GM04503 (cell line): ENCODE measurements around the gene C1orf226.

Experiments
- DNase-seq: peaks from one replicate; pipeline ENCODE4 v3.0.0-alpha.2; 2012; ENCODE audit warnings: low read depth

The C1orf226 gene

DNA sequence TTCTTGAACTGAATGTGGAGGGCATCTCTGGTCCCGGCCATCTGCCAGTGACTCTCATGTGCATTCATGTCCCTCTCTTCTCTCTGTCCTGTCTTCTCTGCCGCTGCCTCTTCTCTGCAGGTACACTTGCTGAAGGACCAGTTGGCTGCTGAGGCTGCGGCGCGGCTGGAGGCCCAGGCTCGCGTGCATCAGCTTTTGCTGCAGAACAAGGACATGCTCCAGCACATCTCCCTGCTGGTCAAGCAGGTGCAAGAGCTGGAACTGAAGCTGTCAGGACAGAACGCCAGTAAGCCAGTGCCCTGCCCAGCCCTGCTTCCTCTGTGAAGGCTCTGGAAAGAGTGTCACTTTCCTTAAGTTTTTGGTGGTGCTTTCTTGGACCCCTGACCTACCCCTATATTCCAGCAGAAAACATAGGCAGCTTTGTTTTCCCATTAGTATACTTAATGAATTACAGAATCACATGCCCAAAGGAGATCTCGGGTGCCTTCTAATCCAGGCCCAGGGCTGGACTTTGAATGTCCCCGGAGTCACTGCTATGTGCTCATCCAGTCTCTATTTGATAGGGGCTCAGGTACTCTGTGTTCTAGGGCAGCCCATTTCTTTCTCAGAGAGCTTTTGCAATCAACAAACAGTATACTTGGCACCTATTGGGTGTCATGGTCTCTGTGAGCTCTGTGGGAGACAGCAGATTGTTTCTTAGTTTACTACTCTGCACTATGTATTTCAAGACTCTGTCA lies 16.1 kb upstream of the C1orf226 start:
- no peak for DNase-seq

DNA sequence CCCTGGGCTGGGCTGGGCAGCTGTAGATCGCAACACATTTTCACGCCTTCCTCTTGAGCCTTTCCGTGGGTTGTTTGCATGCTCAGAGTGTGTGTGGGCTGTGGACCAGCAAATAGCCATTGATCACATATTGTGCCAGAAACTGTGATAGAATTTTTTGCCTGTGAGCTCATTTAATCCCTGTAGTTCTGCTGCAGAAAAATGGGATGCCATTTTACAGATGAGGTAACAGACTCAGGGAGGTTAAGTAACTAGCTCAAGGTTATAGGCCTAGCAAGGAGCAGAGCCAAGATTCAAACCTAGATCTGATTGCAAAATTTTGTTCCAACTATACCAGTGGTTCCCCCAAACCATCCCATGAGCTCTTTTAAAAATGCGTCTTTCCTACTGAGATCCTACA lies 15.4 kb upstream of the C1orf226 start:
- DNase-seq, result no peak

DNA sequence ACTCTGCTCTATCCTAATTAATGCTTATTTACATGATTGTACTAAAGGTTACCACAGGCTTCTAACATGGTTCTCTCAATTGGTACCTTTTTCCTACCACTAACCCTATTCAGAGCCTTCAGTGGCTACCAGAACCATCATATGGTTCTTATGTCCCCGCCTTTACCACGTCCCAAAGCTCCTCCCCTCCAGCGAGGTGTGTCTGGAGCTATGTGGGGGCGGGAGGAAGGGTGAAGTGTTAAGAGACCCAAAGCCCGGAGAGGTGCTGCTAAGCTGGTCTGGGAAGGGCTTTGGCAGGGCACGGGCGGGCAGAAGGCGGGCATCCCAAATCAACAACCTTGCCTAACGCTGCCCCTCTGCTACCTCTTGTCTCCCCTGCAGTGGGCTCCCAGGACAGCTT lies 14.9 kb upstream of the C1orf226 start:
- no peak for DNase-seq

DNA sequence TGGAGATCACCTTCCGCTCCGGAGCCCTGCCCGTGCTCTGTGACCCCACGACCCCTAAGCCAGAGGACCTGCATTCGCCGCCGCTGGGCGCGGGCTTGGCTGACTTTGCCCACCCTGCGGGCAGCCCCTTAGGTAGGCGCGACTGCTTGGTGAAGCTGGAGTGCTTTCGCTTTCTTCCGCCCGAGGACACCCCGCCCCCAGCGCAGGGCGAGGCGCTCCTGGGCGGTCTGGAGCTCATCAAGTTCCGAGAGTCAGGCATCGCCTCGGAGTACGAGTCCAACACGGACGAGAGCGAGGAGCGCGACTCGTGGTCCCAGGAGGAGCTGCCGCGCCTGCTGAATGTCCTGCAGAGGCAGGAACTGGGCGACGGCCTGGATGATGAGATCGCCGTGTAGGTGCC lies 14.5 kb upstream of the C1orf226 start:
- DNase-seq, result no peak

DNA sequence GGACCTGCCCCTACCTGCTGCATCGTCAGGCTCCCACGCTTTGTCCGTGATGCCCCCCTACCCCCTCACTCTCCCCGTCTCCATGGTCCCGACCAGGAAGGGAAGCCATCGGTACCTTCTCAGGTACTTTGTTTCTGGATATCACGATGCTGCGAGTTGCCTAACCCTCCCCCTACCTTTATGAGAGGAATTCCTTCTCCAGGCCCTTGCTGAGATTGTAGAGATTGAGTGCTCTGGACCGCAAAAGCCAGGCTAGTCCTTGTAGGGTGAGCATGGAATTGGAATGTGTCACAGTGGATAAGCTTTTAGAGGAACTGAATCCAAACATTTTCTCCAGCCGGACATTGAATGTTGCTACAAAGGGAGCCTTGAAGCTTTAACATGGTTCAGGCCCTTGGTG lies 13.8 kb upstream of the C1orf226 start:
- no peak for DNase-seq

DNA sequence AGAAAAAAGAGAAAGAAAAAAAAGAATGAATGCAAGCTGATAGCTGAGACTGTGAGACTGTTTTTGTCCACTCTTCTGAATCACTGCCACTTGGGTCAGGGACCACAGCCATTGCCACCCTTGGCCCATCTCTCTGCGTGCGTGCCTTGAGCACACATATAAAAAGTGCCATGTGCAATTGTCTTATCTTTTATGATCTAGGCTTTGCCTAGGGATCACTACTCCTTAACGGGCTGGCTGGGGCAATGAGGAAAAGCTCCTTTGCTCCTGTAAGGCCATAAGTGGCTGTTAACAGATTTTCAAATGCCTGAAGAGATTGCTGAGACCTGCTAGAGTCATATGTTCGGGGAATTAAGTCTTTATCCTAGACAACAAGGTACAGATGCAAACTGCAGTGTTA lies 13.1 kb upstream of the C1orf226 start:
- DNase-seq, result no peak

DNA sequence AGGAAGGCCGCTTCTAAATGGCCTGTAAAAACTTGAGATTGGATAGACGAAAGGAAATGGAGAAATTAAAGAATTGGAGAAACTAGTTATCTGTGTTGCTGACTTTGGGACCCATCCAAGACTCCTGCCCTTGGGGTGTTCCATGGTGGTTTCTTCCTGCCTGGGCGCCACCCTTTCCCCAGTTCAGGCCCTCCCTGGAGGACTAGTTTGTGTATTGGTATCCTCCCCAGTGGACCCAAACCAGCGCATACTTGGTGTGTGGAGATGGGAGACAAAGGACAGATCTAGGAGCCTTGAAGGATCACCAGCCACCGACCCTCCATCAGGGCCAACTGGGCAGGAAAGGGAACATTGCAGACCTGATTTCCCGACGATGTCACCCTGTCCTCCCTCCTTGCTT lies 12.0 kb upstream of the C1orf226 start:
- no peak for DNase-seq

DNA sequence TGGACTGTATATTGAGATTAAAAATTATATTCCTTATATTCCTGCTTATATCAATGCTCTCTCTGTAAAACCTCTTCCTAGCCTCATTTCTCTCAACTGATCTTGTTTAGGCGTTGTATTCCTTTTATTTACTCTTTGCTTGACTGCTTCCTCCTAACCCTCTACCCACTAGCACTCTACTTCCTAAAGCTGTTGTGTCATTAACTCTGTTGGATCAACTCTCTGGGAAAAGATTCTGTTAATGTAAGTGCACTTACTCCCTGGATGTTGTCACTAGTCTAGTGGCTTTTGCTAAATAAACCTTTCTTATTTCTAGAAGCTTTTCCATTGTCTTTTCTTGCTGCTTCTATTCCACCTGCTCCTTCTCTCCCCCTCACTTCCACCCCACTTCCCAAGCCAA lies 11.4 kb upstream of the C1orf226 start:
- no peak for DNase-seq

DNA sequence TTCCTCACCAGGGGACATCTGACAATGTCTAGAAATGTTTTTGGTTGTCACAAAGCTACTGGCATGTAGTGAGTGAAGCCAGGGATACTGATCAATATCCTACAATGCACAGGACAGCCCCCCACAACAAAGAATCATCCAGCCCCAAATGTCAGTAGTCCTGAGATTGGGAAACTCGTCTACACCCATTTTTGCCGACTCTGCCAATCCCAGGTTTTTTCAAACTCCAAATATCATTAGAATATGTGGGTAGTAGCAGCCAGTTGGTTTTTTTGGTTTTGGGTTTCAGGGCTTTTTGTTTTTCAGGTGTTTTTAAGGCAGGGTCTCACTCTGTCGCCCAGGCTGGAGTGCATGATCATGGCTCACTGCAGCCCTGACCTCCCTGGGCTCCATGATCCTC lies 10.8 kb upstream of the C1orf226 start:
- no peak for DNase-seq

DNA sequence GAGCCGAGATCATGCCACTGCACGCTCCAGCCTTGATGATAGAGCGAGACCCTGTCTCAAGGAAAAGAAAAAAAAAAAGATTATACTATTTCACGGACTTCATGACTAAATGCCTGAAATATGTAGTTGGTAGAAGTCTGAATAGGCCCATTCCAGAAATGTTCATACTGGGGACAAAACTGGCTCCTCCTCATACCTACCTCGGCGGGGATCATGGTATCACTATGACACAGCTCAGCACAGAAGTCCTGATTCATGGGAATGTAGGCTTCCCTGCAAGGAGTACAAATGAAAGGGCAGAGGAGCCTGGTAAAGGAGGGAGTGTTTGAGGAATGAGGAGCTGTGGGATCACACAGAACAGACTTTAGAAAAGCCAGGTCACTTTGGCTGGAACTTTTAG lies 9.9 kb upstream of the C1orf226 start:
- no peak for DNase-seq

DNA sequence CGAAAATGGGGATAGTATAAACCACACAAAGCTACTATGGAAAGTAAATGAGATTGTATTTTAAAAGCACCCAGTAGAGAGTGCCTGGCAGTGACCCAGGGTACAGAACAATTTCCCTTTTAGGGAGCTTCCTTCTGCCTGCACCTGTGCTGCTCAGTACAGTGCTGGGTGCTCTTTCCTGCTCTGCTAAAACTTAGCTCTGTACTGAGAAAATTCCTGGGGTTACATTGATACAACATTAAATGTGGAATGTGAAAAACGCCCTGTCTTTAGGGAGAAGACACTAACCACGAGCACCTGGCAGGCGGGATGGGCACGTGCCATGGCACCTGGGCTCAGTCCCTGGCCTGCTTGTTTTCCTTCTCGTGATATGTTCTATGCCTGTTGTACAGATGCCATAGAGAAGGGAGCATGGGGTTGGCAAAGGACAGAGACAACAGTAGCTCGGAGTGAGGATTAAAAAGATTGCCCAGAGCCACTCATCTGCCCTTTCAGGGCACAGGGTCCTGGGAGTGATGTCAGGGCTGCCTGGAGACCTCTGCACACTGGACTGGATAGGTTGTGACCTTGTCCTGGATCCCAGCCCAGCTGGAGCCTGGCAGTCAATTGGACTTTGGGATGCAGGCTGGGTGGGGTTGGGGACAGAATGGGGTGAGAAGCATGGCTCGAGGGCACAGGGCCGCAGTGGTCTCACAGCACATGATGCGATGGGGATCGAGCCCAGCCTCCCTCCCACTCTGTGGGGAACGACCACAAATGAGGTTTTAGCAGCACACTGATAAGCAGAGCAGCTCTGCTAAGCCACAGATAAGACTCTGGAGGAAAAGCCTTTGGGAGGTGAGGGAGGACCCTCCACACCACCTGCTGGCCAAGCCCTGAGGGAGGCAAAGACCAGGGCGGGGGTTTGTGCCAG lies 9.1 kb upstream of the C1orf226 start:
- DNase-seq, result no peak

DNA sequence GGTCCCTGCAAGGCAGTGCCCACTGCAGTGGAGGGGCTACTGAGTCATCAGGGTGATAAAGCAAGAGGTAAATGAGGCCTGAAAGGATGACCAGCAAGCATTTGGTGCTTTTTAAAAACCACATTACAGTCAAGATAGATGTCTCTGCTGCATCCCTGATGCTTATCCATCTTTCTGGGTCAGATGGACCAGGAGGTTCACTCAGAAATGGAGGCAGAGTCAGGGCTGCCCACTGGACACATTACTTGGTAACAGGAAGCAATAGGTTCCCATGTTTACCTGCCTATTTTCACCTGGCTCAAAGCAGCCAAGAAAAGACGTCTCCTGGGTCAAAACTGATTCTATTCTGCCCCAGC lies 8.5 kb upstream of the C1orf226 start:
- no peak for DNase-seq

DNA sequence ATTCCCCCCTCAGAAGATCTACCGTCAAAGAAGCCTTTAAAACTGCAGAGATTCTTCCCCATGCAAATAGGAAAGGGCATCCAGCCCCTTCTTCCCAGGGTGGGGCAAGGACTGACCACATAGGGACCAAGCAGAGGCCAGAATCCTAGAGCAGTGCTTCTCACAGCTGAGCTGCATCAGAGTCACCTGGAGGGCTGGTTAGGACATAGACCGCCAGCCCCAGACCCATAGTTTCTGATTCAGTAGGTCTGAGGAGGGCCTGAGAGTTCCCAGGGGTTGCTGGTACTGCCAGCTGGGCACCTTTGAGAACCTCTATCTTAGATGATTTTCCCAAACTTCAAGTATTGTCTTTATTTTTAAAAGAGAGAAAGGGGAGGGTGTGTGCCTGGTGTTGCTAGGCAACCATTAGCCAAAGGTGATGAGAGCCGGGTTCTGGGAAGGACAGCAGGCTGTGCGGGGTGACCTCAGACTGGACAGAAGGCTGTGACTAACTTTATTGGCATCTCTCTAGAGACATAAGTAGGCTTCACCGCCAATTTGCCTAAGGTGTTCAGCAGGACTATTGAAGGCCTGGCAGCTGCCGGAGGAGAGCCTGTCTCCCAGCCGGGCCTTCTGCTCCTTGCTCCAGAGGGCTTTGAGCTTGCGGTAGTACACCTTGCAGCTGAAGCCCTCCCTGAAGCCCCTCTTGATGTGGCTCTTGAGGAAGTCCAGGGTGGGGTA lies 7.8 kb upstream of the C1orf226 start:
- DNase-seq, result no peak

DNA sequence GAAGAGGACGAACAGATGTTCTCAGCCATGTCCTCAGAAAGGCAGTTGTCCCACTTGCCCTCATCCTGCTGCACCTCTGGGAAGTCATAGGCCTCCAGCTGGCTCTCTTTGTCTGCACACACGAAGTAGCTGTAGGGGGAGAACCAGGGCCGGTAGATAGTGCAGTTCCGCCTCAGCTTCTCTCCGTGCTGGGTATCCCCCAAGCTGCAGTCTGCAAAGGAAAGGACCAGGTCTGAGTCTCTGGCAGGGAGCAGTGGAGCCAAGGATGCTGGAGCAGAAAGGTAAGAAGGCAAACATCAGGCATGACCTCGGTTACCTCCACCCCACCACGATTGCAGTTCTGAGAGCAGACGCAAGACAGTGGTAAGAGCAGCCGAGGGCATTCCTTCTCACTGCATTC lies 7.1 kb upstream of the C1orf226 start:
- no peak for DNase-seq

DNA sequence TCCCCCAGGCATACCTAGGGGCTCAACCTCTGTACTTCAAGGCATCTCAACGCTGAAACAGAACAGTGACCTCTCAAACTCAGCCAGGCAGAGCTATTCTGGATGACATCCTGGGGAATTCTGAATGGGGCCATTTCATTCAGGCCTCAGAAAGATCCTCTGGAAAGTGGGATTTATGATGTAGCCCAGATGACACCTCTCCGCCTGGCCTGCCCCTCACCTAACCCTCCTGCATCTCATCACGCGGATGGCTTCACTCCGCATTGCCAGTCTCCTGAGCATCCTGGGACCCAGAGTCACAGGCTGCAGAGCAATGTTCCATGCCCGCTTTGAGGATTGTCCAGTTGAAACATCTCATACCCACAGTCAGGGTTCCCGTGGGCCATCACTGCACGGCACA lies 6.1 kb upstream of the C1orf226 start:
- no peak for DNase-seq

DNA sequence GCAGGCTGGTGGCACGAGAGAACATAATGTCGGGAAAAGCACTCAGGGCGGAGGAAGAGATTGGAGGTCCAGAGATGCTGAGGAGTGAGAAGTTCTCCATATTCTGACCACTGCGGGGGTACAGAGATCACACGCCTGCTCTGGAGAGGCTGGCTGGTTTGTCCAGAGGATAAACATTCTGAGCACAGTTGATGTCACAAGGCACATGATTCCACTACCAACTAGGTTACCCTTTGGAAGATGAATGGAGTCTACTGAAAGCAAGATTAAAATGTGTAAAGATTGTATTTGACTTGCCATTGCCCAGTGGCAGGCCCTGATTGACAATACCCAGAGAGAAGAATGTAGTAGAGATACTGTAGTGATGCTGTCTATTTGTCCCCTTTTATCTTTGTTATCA lies 4.8 kb upstream of the C1orf226 start, which contains the start of gene SPATA46:
Gene SPATA46, minus strand, starts transcription at position 164 of the 400 bp plus-strand sequence. Its CDS starts 64 bp downstream, at position 100.
- DNase-seq, result no peak

DNA sequence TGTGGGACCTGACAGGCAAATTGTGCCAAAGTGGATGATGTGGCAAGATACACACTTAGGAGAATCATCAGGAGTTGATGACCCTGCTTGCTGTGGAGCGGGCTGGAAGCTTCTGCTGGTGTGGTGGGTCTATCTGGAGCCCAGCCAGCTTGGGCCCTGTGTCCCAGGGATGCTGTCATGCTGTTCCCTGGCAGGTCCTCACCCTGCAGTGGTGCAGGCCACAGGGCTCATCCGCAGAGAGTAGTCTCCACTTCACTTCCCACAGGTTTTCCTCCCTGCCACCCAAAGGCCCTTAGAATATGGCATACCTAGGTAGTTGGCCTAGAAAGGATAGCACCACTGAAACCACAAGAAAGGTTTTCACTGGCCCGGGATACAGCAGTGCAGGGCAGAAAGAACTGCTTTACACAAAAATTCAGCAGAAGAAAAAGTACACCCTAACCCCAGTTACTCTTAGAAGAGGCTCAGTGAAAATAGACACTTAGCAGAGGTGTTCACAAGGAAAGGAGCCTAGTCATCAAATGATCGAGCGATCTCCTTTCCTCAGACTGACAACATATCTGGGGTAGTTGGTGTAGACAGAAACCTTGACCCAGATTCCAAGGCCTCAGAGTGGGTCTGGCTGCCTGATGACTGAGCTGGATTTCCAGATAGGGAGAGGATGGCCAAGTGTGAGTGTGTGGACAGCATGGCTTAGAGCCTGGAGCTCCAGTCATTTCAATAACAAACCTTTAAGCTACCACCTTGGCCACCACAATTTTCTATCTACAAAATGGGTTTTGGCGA lies 1.3 kb upstream of the C1orf226 start:
- DNase-seq, result no peak

DNA sequence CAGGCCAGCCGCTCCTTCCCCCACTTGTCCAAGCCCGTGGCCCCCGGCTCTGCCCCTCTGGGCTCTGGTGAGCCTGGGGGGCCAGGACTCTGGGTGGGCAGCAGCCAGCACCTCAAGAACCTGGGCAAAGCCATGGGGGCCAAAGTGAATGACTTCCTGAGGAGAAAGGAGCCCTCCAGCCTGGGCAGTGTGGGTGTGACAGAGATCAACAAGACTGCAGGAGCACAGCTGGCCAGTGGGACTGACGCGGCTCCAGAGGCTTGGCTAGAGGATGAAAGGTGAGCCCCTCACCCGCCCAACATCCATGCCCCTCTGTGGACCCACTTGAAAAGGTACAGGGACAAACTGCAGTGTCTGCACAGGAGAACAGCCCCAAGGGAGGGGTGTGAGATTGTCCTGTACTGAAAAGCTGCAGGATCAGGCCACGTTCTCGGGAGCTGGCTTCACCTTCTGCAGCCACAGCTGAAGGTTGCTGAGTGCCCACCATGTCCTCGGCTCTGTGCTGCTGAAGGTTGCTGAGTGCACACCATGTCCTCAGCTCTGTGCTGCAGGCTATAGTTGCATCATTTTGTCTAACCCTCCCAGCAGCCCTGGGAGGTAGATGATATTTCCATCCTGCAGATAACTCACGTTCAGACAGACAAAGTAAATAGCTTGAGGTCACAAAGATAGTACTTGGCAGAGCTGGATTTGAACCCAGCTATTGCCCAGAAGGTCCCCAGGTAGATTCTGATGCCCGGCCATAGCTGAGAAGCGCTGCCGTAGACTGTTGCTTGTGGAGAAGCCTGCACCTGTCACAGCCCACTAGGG lies 618 bp downstream of the C1orf226 start:
- no peak for DNase-seq

DNA sequence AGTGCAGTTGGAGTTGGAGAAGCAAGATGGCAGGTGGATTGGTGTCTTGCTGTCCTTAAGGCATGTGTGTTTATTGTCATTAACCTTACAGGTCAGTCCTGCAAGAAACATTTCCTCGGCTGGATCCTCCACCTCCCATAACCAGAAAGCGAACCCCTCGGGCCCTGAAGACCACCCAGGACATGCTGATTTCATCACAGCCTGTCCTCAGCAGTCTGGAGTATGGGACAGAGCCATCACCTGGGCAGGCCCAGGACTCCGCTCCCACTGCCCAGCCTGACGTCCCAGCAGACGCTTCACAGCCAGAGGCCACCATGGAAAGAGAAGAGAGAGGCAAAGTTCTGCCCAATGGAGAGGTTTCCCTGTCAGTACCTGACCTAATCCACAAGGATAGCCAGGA lies 1.6 kb downstream of the C1orf226 start:
- no peak for DNase-seq

DNA sequence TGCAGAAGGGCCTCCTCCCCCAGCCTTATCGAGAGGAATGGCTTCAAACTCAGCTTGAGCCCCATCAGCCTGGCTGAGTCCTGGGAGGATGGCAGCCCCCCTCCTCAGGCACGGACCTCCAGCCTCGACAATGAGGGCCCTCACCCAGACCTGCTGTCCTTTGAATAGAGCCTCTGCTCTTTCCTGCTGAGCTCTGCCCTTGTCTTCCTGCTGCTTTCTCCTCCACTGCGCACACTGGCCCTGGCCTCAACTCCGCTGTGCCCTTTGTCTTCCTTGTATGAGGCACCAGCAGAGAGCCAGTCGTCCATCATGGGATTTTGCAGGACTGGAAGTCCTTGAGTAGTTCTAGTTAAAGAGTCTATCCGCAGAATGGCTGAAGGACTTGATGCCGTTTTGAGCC lies 2.0 kb downstream of the C1orf226 start:
- no peak for DNase-seq

DNA sequence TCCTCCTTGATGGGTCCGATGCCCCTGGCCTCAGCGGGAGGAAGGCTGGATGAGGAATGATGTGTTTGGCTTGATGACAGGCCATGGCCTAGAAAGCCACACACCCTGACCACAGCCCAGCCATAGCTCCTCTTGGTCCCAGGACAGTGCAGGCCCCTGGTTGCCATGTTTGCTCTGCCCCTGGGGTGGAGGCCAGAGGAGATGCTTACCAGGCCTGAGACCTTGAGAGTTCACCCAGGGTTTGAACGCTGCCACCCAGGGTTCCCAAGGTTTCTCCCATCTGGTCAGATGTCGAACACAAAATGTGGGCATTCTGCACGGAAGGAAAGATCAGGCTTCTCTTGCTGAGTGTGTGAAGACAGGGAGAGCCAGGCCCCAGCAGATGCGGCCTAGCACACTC lies 2.6 kb downstream of the C1orf226 start:
- no peak for DNase-seq
